Measurements from ENCODE around the gene ADAMTS13.

The ADAMTS13 gene

GRCh38 chr9:133490865-133491655, 68.9 kb downstream of the ADAMTS13 start:
- DNase-seq (ENCODE audit: low read depth), result no peak

DNA sequence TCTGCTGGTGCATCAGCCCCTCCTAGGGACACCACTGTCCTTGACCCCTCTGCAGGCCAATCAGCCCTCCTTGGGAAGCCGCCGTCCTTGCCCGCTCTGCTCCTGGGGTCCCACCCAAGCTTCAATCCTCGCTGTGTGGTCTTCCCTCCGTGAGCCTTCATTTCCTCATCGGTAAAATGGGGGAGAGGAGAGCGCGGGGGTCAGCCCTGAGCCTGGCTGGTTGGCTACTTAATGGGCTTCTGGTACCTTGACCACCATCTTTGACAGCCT, 69.4 kb downstream of the ADAMTS13 start:
- DNase-seq (ENCODE audit: low read depth), result no peak

DNA sequence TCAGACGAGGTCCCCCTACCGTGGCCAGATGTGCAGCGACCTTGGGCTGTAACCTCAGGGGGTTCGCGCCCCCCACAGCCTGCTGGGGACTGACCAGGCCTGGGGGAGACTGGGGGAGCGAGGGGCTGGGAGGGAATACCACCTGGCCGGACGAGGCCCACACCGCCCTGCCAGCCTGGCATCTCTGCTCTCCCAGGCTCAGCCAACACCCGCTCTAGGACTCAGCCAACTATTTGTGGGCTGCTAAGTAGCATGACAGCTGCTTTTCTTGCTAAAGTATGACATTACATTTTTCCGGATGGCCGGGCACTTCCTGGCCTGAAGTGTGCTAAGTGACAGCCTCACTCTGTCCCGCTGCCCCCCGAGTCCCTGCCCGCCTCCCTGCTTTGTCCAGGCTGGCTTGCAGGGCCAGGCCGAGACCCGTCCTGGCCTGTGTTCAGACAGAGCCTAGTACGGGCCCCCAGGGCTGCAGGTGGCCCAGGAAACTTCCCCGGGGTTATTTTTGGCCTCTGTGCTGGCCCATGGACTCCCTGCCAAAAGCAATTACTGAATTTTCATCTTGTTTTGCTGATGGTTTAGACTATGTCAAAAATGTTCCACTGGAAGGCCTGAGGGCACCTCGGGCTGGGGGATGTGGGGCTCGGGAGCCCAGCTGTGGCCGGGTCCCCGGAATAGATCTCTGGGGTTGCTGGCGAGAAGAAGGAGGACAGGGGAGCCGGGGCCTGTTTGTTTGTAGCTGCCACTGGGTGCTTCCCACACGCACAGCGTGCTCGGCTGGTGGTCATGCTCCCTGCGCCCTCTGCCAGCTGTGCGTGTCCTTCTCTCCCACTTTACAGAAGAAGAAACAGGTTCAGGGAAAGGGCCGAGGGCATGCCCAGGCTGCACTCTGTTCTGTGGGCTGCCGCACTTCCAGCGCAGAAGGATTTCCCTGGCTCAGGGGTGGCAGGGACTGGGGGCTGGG, 70.2 kb downstream of the ADAMTS13 start:
- DNase-seq (ENCODE audit: low read depth), result peak; percentile 31

- no peak for DNase-seq (ENCODE audit: low read depth)
Measured at GRCh38 chr9:133493428-133493827, 71.3 kb downstream of the ADAMTS13 start.

- no peak for DNase-seq (ENCODE audit: low read depth)
Measured at GRCh38 chr9:133493845-133494540, 71.8 kb downstream of the ADAMTS13 start.

DNA sequence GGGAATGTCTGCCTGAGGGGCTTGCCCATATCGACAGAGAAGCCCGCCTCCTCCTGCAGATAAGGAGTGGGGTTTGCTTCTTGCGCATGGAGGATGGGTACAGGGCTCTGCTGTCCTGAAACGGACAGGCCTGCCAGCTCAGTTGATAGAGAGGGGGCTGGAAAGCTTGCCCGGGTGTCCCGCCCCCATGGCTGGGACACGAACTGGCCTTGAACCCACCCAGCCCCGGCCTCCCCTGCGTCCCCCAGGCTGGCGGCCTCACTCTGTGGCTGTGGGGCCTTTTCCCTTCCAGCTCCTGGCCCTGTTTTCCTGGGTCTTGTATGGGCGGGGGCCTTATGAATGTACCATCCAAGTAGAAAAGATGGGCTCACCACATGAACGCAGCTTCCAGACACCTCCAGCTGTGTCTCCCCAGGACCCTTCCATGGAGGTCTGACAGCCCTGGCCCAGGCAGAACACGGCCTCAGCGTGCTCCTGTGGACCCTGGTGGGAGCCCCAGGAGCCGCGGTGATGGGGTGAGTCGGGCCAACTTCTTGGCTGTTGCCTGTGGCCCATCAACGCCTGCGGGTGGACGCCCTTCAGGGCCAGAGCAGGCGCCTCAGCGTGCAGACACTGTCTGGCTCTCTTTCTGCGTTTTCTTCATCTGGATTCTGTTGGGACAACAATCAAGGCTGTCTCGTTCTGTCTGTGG, 72.6 kb downstream of the ADAMTS13 start:
- DNase-seq (ENCODE audit: low read depth), result no peak

DNA sequence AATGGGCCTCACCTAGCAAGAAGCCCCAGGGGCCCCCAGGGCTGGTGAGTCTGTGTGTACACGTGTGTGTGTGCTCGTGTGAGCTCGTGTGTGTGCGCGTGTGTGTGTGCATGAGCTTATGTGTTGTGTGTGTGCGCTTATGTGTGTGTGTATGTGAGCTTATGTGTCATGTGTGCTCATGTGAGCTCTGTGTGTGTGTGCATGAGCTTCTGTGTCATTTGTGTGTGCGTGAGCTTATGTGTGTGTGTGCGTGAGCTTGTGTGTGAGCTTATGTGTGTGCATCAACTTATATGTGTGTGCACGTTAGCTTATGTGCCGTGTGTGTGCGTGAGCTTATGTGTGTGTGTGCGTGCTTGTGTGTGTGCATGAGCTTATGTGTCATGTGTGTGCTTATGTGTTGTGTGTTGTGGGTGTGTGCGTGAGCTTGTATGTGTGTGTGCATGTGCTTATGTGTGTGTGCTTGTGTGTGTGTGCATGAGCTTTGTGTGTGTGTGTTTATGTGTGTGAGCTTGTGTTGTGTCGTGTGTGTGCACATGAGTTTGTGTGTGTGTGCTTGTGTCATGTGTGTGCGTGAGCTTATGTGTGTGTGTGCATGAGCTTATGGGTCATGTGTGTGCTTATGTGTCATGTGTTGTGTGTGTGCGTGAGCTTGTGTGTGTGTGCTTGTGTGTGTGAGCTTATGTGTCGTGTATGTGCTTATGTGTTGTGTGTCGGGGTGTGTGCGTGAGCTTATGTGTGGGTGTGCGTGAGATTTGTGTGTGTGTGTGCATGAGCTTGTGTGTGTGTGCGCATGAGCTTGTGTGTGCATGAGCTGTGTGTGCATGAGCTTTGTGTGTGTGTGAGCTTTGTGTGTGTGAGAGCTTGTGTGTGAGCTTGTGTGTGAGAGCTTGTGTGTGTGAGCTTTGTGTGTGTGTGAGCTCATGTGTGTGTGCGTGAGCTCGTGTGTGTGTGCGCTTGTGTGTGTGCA, 73.4 kb downstream of the ADAMTS13 start:
- DNase-seq (ENCODE audit: low read depth), result no peak

DNA sequence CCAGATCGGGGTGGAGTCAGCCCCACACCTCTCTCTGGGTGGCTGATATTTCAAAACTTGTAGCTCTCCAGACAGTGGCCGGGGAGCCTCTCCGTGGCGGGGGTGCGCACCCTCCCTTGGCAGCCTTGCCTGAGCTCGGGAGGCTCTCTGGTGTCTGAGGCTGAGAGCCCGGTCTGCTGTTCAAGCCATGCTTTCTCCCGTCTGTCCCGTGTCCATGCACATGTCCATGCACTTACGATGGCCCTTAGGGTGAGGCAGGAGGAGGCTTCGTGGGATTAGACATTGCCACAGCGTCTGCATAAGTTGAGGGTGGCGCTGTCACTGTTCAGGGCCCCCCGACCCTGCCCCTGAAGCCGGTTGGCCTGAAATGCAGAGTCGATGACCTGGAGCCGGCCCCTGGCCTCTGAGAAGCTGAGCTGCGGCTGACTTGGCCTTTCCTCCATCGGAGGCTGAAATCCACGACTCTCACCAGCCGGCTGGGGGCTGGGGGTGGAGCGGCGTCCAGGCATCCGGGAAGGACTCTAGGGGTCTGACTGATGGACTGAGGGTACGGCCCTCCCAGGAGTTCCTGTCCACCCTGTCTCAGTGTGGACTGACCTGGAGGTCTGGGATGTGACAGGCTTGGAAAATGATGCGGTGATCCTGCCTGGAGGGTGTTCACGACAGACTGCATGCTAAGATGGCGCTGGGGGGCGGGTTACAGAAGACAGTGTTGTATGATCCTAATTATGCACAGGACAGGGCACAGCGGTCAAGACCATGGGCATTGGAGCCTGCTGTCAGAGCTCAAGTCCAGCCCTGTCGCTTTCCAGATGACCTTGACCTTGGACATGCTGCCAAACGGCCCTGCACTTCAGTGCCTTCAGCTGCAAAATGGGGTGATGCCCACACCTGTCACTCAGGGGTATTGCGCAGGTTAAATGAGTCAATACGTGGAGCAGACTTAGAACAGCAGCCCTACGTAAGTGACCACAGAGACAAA, 75.0 kb downstream of the ADAMTS13 start:
- DNase-seq (ENCODE audit: low read depth), result no peak

DNA sequence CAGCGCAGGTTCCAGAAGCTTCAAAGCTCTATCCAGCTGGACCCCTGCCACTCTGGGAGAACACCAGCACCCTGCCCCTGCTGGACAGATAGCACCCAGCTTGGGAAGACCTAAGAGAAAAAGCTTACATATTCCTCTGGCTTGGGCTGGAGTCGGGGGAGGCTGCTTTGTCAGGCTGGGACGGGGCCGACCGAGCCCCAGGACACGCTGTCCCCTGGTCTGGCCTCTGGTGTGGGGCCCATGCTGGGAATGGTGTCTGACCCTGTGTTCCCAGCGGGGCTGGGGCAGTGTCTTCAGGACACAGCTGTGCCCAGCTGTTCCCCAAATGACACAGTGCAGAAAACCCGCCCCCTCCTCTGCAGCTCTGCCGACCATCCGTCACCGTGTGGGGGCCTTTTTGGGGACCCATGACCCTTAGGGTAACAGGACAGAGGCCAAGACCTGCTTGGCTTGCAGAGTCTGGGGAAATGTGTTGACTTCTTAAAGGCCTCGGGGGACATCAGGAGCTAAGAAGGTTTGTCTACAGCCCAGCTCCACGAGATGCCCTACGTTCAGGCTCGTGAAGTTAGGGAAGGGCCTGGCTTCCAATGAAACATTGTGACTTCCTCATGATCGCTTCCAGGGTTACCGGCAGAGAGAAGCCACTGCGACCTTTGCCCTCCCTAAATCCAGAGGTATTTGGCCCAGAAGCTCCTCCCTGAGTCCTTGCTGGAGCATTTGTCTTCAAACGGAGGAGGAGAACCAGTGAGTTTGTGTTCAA, 77.1 kb downstream of the ADAMTS13 start:
- no peak for DNase-seq (ENCODE audit: low read depth)

- DNase-seq (ENCODE audit: low read depth), result no peak
Measured at GRCh38 chr9:133499892-133500270, 77.7 kb downstream of the ADAMTS13 start.

DNA sequence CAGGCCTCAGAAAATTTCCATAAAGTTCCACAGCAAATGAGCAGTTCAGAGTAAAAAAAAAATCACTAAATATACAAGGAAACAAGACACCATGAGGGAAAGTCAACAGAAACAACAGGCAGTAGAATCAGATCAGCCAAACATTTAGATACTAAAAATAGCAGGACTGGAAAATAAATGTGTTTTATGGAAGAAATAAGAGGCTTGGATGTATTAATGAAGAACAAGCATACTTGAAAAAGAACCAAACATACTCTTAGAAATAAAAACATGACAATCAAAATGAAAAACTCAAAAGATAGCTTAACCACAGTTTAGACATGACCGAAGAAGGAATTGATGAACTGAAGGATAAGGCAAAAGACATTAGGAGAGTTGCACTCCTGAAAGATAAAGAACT, 79.9 kb downstream of the ADAMTS13 start:
- DNase-seq (ENCODE audit: low read depth), result no peak

DNA sequence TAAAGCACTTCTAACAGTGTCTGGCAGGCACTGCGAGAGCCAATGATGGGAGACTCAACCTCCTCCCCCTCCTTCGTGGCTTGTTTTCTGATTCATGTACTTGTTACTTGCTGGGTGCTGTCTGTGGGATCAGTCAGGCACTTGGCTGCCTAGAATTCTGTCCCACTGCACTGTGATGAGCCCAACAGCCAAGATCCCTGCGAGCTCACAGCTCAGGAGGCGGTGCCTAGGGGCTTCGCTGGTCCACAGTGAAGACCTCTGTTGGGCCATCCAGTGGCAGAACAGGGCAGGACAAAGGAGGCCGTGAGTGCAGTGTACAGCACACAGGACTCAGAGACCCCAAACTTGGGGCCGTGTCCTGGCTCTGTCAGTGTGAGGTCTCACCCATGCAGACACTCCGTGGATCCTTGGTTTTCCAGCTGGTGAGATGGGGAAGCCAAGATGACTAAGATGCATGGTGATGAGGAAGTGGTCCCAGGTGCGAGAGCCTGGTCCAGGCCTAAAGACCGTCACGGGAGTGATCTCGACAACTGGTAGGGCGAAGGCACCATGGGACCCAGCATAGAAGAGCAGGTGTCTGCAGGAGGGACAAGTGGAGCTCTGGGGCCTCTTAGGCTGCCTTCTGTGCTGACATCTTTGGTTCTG, 83.1 kb downstream of the ADAMTS13 start:
- DNase-seq (ENCODE audit: low read depth), result no peak

- DNase-seq (ENCODE audit: low read depth), result peak; percentile 87
Measured at GRCh38 chr9:133505901-133506652, 83.9 kb downstream of the ADAMTS13 start.

- peak; percentile 89 for DNase-seq (ENCODE audit: low read depth)
Measured at GRCh38 chr9:133506653-133507038, 84.5 kb downstream of the ADAMTS13 start.

DNA sequence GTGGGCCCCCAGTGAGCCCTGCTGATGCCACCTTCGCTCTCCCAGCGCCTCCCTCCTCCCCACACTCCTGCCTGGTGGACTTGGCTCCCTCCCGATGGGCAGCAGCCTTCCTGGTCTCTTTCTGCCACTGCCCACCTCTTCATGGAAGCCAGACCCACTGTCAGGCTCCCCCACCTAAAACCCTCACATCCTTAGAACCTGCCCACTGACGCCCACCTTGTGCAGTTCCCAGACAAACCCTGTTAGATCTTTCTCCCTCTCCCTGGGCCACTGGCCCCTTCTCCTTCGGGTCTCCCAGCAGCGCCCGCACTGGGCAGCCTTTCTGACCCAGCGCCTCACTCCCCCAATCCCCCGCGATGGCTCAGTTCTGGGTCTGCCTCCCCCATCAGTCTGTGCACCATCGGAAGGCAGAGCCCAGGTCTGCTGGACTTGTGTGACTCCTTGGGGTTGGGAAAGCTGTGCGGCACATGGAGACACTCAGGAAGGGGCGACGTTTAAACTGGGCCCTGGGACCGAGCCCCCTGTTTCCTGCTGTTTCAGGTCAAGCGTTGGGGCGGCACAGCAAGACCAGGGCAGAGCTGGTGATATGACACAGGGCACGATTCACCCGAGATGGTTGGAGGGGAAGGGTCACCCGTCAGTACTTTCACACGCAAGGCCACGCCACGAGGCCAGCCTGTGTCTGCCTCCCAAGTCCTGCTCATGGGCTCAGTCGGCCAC, 85.2 kb downstream of the ADAMTS13 start:
- DNase-seq (ENCODE audit: low read depth), result no peak

DNA sequence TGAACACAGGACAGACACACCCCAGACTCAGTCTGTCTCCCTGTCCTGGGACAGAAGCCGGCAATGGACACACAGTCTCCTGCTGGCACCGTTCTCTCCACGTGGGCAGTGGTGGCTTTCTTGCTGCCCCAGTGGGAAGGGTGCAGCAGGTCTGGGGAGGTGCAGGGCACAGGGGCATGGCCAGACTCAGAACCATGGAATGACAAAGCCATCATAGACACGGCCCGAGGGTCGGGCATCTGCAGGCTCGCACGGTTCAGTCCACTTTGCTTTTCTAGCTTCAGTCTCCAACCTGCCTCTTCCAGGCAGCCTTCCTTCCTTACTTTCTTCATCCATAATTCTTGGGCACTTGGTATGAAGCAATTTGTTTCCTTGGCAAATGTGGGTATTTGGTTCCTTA, 85.9 kb downstream of the ADAMTS13 start:
- no peak for DNase-seq (ENCODE audit: low read depth)
